GM19239 (cell line): ENCODE results near the gene LPGAT1.

ENCODE experiments used
- DNase-seq: peaks from one replicate; pipeline ENCODE4 v3.0.0; 2011; ENCODE audit warnings: low spot score; ENCODE audit not compliant: insufficient read length
- FAIRE-seq: peaks from 2 replicates; lab custom pipeline; 2011; peaks lifted over from hg19 to GRCh38; lab: Jason Lieb, UNC

Gene LPGAT1

GRCh38 chr1:211829343-211830054, 1.1 kb downstream of the LPGAT1 start:
- FAIRE-seq, result peak; percentile 68

GRCh38 chr1:211828584-211829342, 1.8 kb downstream of the LPGAT1 start:
- FAIRE-seq (peak; percentile 28), DNase-seq (no peak)

More at GRCh38 chr1:211829343-211830054, 1.1 kb downstream of the LPGAT1 start:
- DNase-seq, result no peak

GRCh38 chr1:211827051-211827450, 3.5 kb downstream of the LPGAT1 start:
- no peak for DNase-seq
- no peak for FAIRE-seq

DNA sequence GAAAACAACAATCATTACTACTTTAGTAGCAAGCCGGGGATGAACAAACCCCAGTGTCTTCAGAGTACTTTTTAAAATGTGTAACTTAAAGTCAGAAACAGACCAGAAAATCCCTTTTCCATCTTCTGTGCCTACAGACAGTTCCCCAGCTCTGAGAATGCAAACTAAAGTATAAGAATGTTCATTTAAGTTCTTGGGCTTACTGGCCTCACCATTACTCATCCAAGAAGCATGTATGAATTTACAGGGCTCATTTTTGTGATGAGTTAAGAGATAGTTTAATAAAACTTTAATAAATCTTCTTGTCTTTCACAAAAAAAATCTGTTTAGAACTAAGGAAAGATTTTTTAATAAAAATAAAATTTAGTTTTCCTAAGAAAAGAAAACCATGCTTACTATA, 4.6 kb downstream of the LPGAT1 start:
- no peak for FAIRE-seq
- DNase-seq, result no peak

DNA sequence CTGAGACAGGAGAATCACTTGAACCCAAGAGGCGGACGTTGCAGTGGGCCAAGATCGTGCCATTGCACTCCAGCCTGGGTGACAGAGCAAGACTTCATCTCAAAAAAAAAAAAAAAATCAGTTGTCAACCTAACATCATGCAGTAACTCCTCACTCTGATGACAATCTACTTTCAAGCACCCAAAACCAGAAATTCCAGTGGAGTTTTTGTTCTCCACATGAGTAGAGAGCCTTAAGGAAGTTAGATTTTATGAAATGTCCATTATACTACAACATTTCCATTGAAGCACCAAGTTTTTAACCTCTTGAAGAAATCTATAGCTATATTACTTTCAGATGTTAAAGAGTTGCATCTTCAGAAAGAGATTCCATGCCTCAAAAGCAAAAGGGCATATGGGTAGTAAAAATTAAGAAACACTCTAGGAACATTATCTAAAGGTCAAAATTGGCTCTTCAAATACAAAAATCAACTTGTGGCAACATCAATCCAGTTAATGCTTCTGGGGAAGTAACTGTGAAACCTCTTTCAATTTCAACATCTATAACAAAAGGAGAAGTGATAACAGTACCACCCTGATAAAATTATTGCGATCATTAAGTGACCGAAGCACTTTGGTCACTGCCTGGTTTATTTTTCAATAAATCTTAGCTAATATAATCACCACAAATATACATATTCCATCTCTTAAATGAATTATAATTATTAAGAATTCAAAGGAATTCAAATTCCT, 7.7 kb downstream of the LPGAT1 start:
- DNase-seq (no peak), FAIRE-seq (no peak)

DNA sequence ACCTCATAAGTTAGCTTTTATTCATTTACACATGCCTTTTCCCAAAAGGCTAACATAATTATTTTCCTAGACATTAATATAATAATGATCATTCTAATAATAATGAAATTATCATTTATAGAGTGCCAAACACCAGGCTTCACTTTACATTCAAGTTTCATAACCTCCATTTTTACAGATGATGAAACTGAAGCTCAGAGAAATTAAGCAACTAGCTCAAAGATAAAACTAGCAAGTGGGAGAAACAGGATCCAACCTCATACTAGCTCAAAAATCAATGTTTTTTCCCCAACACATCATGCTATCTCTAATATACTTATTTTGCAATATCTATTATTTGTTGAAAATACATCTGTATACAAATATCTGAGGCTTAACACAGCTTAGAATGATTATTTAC, 14.0 kb downstream of the LPGAT1 start:
- FAIRE-seq, result peak; percentile 51
- no peak for DNase-seq

GRCh38 chr1:211814313-211814712, 16.2 kb downstream of the LPGAT1 start:
- FAIRE-seq (no peak), DNase-seq (no peak)

GRCh38 chr1:211813590-211813989, 17.0 kb downstream of the LPGAT1 start:
- no peak for FAIRE-seq

DNA sequence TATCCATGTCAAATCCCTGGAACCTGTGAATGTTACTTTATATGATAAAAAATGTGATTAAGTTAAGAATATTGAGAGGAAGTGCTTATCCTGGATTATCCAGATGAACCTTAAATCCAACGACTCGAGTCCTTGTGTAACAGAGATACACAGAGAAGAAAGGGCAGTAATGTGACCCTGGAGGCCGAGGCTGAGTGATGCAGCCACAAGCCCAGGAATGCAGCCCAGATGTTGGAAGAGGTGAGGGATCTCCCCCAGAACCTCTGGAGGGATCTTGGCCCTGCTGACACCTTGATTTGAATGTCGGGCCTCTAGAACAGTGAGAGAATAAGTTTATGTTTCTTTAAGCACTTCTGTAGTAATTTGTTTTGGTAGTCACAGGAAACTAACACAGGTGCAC, 18.0 kb downstream of the LPGAT1 start:
- DNase-seq, result no peak
- no peak for FAIRE-seq

More at GRCh38 chr1:211813590-211813989, 17.0 kb downstream of the LPGAT1 start:
- DNase-seq, result no peak

- no peak for FAIRE-seq
- DNase-seq, result no peak
These were observed 18.7 kb downstream of the LPGAT1 start for GRCh38 chr1:211811848-211812247.

- DNase-seq (no peak), FAIRE-seq (no peak)
These were observed 19.4 kb downstream of the LPGAT1 start for GRCh38 chr1:211811126-211811525.

GRCh38 chr1:211808475-211808874, 22.1 kb downstream of the LPGAT1 start:
- DNase-seq (no peak), FAIRE-seq (no peak)

GRCh38 chr1:211804915-211805314, 25.6 kb downstream of the LPGAT1 start:
- FAIRE-seq, result peak; percentile 23
- DNase-seq, result no peak

GRCh38 chr1:211800925-211801607, 29.5 kb downstream of the LPGAT1 start:
- FAIRE-seq (peak; percentile 42), DNase-seq (no peak)

- DNase-seq, result no peak
These were observed 32.6 kb downstream of the LPGAT1 start for GRCh38 chr1:211797994-211798393.

DNA sequence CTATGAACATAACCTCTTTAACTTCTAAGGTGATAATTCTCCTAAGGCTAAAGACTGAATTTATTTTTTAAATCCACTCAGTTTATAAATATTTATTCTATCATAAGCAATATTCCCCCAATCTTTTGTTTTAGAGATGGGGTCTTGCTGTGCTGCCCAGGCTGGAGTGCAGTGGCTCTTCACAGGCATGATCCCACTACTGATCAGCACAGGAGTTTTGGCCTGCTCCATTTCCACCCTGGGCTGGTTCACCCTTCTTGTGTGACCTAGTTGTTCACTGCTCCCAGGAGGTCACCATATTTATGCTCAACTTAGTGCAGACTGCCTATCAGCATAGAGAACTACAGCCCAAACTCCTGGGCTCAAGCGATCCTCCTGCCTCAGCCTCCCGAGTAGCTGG, 38.6 kb downstream of the LPGAT1 start:
- no peak for FAIRE-seq

More at GRCh38 chr1:211797994-211798393, 32.6 kb downstream of the LPGAT1 start:
- no peak for FAIRE-seq

GRCh38 chr1:211789641-211790464, 40.7 kb downstream of the LPGAT1 start:
- DNase-seq, result no peak
- no peak for FAIRE-seq

More for the DNA sequence above, 38.6 kb downstream of the LPGAT1 start:
- DNase-seq, result no peak

GRCh38 chr1:211788626-211789025, 41.9 kb downstream of the LPGAT1 start:
- DNase-seq, result no peak
- no peak for FAIRE-seq

DNA sequence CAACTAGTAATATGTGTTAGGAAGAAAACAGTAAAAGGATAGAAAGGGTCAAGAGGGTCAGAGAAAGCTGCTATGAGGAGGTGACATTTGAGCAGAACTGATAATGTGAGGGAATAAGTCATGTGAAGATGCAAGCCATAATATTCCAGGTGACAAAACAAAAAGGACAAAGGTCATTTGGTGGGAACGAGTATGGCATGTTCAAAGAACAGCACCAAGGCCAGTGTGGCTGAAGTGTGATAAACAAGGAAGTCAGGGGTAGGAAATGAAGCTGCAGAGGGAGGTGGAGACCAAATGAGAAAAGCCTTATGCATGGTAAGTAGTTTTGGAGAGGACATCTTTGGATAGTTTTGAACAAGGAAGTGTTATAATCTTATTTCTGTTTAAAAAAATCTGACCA, 46.7 kb downstream of the LPGAT1 start:
- DNase-seq (no peak), FAIRE-seq (no peak)
